Measurements from ENCODE around the gene ENPP3. TPM values are rescaled to one million over a fixed set of nuclear protein-coding genes. Genes with fewer than 3 reads are reported as not detected.

The ENPP3 gene
- total and polyA plus RNA-seq, 4 donors, result 0.31 to 2.9 (median 0.54) TPM

GRCh38 chr6:131717836-131718542, 80.9 kb downstream of the ENPP3 start:
- DNase-seq (no peak), ATAC-seq (ENCODE audit: insufficient read depth, low FRiP score) (no peak)
- 87 to 94% methylated on average over 3 of the region's 3 CpGs for WGBS, 2 donors
- TF ChIP-seq CTCF (IDR thresholded peaks at IDR 0.05; ENCODE audit: control extremely low read depth, extremely low read depth), result no peak
- Histone ChIP-seq H3K4me1 (ENCODE audit: control insufficient read depth in 5 of 5, insufficient read depth in 5 of 5, low read length in 5 of 5) (no peaks in the 10 kb centered on the region), H3K36me3 (ENCODE audit: control insufficient read depth in 4 of 4, insufficient read depth in 4 of 4, low read length in 4 of 4) (no peaks in the 10 kb centered on the region), H3K27me3 (ENCODE audit: control insufficient read depth in 3 of 3, insufficient read depth in 3 of 3, low read length in 2 of 3) (no peaks in the 10 kb centered on the region), H3K27ac (ENCODE audit: low read depth in 1 of 2, low read length in 1 of 2) (no peak overlapping the region), H3K9ac (ENCODE audit: insufficient read depth in 1 of 2, low read length in 2 of 2) (no peak overlapping the region), H3K9me3 (ENCODE audit: control insufficient read depth in 4 of 4, insufficient read depth in 3 of 4, low read length in 3 of 4) (no peaks in the 10 kb centered on the region), H3K4me3 (no peak overlapping the region)

GRCh38 chr6:131721161-131721560, 84.1 kb downstream of the ENPP3 start:
- TF ChIP-seq CTCF (IDR thresholded peaks at IDR 0.05; ENCODE audit: control extremely low read depth, extremely low read depth), result no peak
- H3K4me3 ChIP-seq, result no peak overlapping the region
- H3K27me3 ChIP-seq (ENCODE audit: control insufficient read depth in 3 of 3, insufficient read depth in 3 of 3, low read length in 2 of 3), result no peaks in the 10 kb centered on the region
- no peaks in the 10 kb centered on the region for H3K4me1 ChIP-seq (ENCODE audit: control insufficient read depth in 5 of 5, insufficient read depth in 5 of 5, low read length in 5 of 5)
- H3K27ac ChIP-seq (ENCODE audit: low read depth in 1 of 2, low read length in 1 of 2), result no peak overlapping the region
- DNase-seq (no peak), ATAC-seq (ENCODE audit: insufficient read depth, low FRiP score) (no peak)
- H3K9ac ChIP-seq (ENCODE audit: insufficient read depth in 1 of 2, low read length in 2 of 2), result no peak overlapping the region
- H3K9me3 ChIP-seq (ENCODE audit: control insufficient read depth in 4 of 4, insufficient read depth in 3 of 4, low read length in 3 of 4), result no peaks in the 10 kb centered on the region
- no peaks in the 10 kb centered on the region for H3K36me3 ChIP-seq (ENCODE audit: control insufficient read depth in 4 of 4, insufficient read depth in 4 of 4, low read length in 4 of 4)
- WGBS, 2 donors, result 83 to 89% methylated on average over 2 of the region's 2 CpGs

- Histone ChIP-seq H3K9me3 (ENCODE audit: control insufficient read depth in 4 of 4, insufficient read depth in 3 of 4, low read length in 3 of 4) (no peaks in the 10 kb centered on the region), H3K36me3 (ENCODE audit: control insufficient read depth in 4 of 4, insufficient read depth in 4 of 4, low read length in 4 of 4) (no peaks in the 10 kb centered on the region), H3K4me3 (no peak overlapping the region), H3K27me3 (ENCODE audit: control insufficient read depth in 3 of 3, insufficient read depth in 3 of 3, low read length in 2 of 3) (no peaks in the 10 kb centered on the region), H3K27ac (ENCODE audit: low read depth in 1 of 2, low read length in 1 of 2) (no peak overlapping the region), H3K4me1 (ENCODE audit: control insufficient read depth in 5 of 5, insufficient read depth in 5 of 5, low read length in 5 of 5) (no peaks in the 10 kb centered on the region), H3K9ac (ENCODE audit: insufficient read depth in 1 of 2, low read length in 2 of 2) (no peak overlapping the region)
- ATAC-seq (ENCODE audit: insufficient read depth, low FRiP score) (no peak), DNase-seq (no peak)
- WGBS, 2 donors, result 78 to 85% methylated on average over 2 of the region's 2 CpGs
- no peak for TF ChIP-seq CTCF (IDR thresholded peaks at IDR 0.05; ENCODE audit: control extremely low read depth, extremely low read depth)
Measured at GRCh38 chr6:131724114-131724513, 87.0 kb downstream of the ENPP3 start.

- TF ChIP-seq CTCF (IDR thresholded peaks at IDR 0.05; ENCODE audit: control extremely low read depth, extremely low read depth), result no peak
- no peak for ATAC-seq (ENCODE audit: insufficient read depth, low FRiP score)
- no peak for DNase-seq
- Histone ChIP-seq H3K9ac (ENCODE audit: insufficient read depth in 1 of 2, low read length in 2 of 2) (no peak overlapping the region), H3K36me3 (ENCODE audit: control insufficient read depth in 4 of 4, insufficient read depth in 4 of 4, low read length in 4 of 4) (no peaks in the 10 kb centered on the region), H3K4me1 (ENCODE audit: control insufficient read depth in 5 of 5, insufficient read depth in 5 of 5, low read length in 5 of 5) (no peaks in the 10 kb centered on the region), H3K4me3 (no peak overlapping the region), H3K27me3 (ENCODE audit: control insufficient read depth in 3 of 3, insufficient read depth in 3 of 3, low read length in 2 of 3) (no peaks in the 10 kb centered on the region), H3K27ac (ENCODE audit: low read depth in 1 of 2, low read length in 1 of 2) (no peak overlapping the region), H3K9me3 (ENCODE audit: control insufficient read depth in 4 of 4, insufficient read depth in 3 of 4, low read length in 3 of 4) (no peaks in the 10 kb centered on the region)
- 98 to 99% methylated on average over 5 of the region's 5 CpGs for WGBS, 2 donors
Measured at GRCh38 chr6:131727467-131727866, 90.4 kb downstream of the ENPP3 start.
